GM19324 (cell line): ENCODE data around the gene MT3.
A peak's percentile ranks its signal among the peaks of the same experiment; 100 is the strongest.

Experiments
- ATAC-seq: cut with Tn5 transposase; IDR thresholded peaks from one replicate; pipeline ENCODE4 v1.9.1; 2021; ENCODE audit warnings: mild to moderate bottlenecking, moderate library complexity; ENCODE audit not compliant: unreplicated experiment, low FRiP score

Gene MT3

GRCh38 chr16:56625943-56626654 lies 36.8 kb downstream of the MT3 start:
- ATAC-seq: no peak

GRCh38 chr16:56626685-56627084 lies 37.4 kb downstream of the MT3 start:
- no peak for ATAC-seq

GRCh38 chr16:56628486-56629350 lies 39.4 kb downstream of the MT3 start:
- no peak for ATAC-seq

GRCh38 chr16:56629531-56629930 lies 40.2 kb downstream of the MT3 start:
- ATAC-seq: no peak

DNA sequence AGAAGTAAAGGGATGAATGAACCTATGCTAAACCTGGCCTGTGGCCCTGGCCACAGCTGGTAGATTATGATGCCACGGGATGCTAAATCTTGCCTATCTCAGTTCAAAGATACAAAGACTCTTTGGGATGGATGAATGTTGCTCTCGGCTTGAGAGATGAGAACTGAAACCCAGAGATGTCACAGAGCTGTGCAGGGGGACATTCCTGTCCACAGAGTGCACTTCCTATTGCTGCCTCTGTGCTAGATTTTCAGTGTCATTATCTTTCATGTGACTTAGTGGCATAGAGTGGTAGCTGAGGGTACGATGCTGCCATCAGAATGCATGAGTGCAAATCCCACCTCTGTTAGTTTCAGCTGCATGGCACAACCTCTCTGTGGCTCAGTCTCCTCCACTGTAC lies 40.8 kb downstream of the MT3 start:
- peak; percentile 55 for ATAC-seq

GRCh38 chr16:56631197-56631596 lies 41.9 kb downstream of the MT3 start:
- ATAC-seq: no peak

- no peak for ATAC-seq
These were observed 42.5 kb downstream of the MT3 start for GRCh38 chr16:56631832-56632155.

DNA sequence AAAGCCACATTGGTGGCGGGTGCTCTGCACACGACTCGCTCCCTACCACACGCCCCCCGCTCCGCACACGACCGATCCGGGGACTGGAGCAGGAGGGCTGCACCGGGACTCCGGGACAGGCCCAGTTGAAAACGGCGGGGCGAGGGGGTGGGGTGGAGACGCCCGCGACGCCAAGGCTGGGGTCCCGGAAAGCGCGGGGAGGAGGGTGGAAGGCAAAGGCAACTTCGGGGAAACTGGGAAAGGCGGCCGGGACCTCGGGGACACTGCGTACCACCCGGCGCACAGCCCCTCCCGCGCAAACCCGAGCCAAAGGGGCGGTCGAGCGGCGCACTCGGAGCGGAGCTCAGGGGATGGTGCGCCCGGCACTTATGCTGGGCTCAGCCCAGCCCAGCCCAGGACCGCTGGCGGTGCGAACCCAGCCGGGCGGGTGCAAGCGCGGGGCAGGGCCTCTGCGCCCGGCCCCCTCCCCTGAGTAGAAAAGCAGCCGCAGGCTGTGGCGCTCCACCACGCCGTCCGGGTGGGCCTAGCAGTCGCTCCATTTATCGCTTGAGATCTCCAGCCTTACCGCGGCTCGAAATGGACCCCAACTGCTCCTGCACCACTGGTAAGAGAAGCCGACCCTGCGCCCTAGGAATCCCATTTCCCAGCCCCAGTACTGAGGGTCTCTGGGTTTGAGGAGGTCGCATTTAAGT lies 43.0 kb downstream of the MT3 start, which contains the start of gene MT1M:
MT1M (plus strand) TSS at position 504 of the 692 bp plus-strand sequence; CDS start at position 577, 73 bp downstream.
- ATAC-seq: no peak

- ATAC-seq: no peak
These were observed 43.6 kb downstream of the MT3 start for GRCh38 chr16:56632848-56633365.

DNA sequence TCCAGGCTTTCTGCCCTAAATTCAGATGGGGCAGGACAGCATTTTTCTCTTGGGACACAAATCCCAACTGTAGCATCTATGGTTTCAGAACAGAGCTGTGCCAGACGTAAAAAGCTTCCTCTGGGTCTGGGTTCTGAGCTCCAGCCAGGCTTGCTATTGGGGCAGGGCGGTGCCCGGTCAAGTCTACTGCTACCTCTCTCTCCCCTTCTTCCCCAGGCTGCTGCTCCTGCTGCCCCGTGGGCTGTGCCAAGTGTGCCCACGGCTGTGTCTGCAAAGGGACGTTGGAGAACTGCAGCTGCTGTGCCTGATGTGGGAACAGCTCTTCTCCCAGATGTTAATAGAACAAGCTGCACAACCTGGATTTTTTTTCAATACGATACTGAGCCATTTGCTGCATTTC lies 44.2 kb downstream of the MT3 start:
- no peak for ATAC-seq

GRCh38 chr16:56634715-56635440 lies 45.5 kb downstream of the MT3 start:
- no peak for ATAC-seq

DNA sequence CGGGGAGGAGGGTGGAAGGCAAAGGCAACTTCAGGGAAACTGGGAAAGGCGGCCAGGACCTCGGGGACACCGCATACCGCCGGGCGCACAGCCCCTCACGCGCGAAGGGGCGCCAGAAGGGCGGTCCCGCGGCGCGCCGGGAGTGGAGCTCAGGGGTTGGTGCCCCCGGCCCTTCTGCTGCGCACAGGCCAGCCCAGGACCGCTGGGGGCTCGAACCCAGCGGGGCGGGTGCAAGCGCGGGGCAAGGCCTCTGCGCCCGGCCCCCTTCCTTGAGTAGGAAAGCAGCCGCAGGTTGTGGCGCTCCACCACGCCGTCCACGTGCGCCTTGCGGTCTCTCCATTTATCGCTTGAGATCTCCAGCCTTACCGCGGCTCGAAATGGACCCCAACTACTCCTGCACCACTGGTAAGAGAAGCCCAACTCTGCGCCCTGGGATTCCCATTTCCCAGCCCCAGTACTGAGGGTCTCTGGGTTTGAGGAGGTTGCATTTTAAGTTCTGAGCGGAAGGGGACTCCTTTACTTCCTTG lies 46.2 kb downstream of the MT3 start:
- ATAC-seq: no peak

DNA sequence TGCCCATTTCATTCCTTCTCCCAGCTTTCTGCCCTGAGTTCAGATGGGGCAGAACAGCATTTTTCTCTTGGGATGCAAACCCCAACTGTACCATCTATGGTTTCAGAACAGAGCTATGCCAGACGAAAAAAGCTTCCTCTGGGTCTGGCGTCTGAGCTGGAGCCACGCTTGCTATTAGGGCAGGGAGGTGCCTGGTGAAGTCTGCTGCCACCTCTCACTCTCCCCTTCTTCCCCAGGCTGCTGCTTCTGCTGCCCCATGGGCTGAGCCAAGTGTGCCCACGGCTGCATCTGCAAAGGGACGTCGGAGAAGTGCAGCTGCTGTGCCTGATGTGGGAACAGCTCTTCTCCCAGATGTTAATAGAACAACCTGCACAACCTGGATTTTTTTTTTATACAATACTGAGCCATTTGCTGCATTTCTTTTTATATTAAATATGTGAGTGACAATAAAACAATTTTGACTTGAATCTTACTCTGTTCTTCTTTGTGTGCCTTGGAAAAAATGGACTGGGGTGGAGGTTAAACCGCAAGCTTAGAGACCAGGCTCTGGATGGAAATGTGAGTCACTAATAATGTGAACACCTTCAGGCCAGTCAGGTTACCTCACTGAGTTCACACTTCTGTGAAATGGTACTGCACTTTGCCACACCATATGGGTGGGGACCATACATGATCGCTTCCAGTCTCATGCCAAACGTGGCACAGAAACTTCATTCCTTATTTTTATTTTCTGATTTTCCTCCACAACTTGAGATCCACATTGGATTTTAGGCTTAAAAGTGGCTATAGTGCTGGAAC lies 47.5 kb downstream of the MT3 start:
- no peak for ATAC-seq

- no peak for ATAC-seq
These were observed 48.8 kb downstream of the MT3 start, which contains the start of gene MT1A for GRCh38 chr16:56637814-56638750. MT1A (plus strand) TSS chr16:56638666; CDS start chr16:56638739, 73 bp downstream.

GRCh38 chr16:56639045-56639444 lies 49.7 kb downstream of the MT3 start:
- no peak for ATAC-seq

GRCh38 chr16:56640076-56640475 lies 50.7 kb downstream of the MT3 start:
- ATAC-seq: no peak
